Midbrain (tissue), 1 donor: ENCODE results near the gene RFC3.
"Not testable (repeated sequence)": the region's sequence is repeated elsewhere in the genome, so short reads cannot be mapped to it uniquely, and the experiment has no call there.

Source experiments
- DNase-seq: peaks from one replicate; lab custom pipeline; 2025; lab: John Stamatoyannopoulos, UW

Gene RFC3

GRCh38 chr13:33812829-33813228, 5.1 kb upstream of the RFC3 start:
- not testable (repeated sequence) for DNase-seq

- DNase-seq: no peak
These were observed 2.9 kb upstream of the RFC3 start for GRCh38 chr13:33815011-33815550.

GRCh38 chr13:33816912-33817311, 1.0 kb upstream of the RFC3 start:
- DNase-seq: no peak

GRCh38 chr13:33817513-33817900, 442 bp upstream of the RFC3 start:
- no peak for DNase-seq

- no peak for DNase-seq
These were observed 7.1 kb downstream of the RFC3 start for GRCh38 chr13:33825083-33825482.

GRCh38 chr13:33827139-33827538, 9.2 kb downstream of the RFC3 start:
- DNase-seq: no peak

GRCh38 chr13:33828431-33829129, 10.6 kb downstream of the RFC3 start:
- no peak for DNase-seq

GRCh38 chr13:33832872-33833271, 14.9 kb downstream of the RFC3 start:
- DNase-seq: no peak

- DNase-seq: no peak
These were observed 20.7 kb downstream of the RFC3 start for GRCh38 chr13:33838647-33839046.

- DNase-seq: no peak
These were observed 22.5 kb downstream of the RFC3 start for GRCh38 chr13:33840402-33840801.

GRCh38 chr13:33842207-33842606, 24.3 kb downstream of the RFC3 start:
- no peak for DNase-seq

GRCh38 chr13:33842986-33843385, 25.0 kb downstream of the RFC3 start:
- DNase-seq: no peak

GRCh38 chr13:33845572-33846302, 27.8 kb downstream of the RFC3 start:
- no peak for DNase-seq

- DNase-seq: no peak
These were observed 28.5 kb downstream of the RFC3 start for GRCh38 chr13:33846303-33847062.

- no peak for DNase-seq
These were observed 31.3 kb downstream of the RFC3 start for GRCh38 chr13:33849211-33849610.

- no peak for DNase-seq
These were observed 37.5 kb downstream of the RFC3 start for GRCh38 chr13:33855371-33855895.

- no peak for DNase-seq
These were observed 41.8 kb downstream of the RFC3 start for GRCh38 chr13:33859691-33860303.

- DNase-seq: no peak
These were observed 42.6 kb downstream of the RFC3 start for GRCh38 chr13:33860526-33860925.

GRCh38 chr13:33862016-33862415, 44.1 kb downstream of the RFC3 start:
- DNase-seq: no peak

GRCh38 chr13:33863188-33863789, 45.3 kb downstream of the RFC3 start:
- no peak for DNase-seq

- no peak for DNase-seq
These were observed 48.0 kb downstream of the RFC3 start for GRCh38 chr13:33865945-33866344.
